HG02943 (cell line): ENCODE results near the gene MYO16.
A peak's percentile ranks its signal among the peaks of the same experiment; 100 is the strongest.

Experiments used
- ATAC-seq: cut with Tn5 transposase; IDR thresholded peaks from one replicate; pipeline ENCODE4 v1.9.1; 2021; ENCODE audit warnings: mild to moderate bottlenecking, low read depth, moderate library complexity; ENCODE audit not compliant: unreplicated experiment

MYO16 gene

DNA sequence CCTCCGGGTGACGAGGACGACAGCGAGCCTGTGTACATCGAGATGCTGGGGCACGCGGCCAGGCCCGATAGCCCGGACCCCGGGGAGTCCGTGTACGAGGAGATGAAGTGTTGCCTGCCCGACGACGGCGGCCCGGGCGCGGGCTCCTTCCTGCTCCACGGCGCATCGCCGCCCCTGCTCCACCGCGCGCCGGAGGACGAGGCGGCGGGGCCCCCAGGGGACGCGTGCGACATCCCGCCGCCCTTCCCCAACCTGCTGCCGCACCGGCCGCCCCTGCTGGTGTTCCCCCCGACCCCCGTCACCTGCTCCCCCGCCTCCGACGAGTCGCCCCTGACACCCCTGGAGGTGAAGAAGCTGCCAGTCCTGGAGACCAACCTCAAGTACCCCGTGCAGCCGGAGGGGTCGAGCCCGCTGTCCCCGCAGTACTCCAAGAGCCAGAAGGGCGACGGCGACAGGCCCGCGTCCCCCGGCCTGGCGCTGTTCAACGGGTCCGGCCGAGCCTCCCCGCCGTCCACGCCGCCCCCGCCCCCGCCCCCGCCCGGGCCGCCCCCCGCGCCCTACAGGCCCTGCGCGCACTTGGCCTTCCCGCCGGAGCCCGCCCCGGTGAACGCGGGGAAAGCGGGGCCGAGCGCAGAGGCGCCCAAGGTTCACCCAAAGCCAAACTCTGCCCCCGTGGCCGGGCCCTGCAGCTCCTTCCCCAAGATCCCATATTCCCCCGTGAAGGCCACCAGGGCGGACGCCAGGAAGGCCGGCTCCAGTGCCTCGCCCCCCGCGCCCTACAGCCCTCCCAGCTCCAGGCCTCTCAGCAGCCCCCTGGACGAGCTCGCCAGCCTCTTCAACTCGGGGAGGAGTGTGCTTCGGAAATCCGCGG lies 511.3 kb downstream of the MYO16 start:
- ATAC-seq = no peak

DNA sequence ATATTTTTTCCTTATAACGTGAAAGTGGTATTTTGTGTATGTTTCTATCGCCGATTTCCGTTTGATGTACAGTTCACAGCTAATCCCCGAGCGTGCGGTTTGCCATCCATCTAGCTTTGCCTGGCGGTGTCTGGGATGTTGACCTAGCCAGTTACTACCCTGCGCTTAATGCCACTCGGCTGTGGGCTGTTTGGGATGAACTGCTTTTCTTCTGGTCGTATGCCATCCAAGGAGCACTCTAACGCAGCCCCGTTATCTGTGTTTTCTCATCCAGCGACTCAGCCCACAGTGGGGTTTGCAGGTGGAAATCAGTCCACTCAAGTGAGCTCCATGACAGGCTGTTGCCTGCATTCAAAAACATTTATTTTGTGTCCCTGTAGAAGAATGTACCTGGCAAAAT lies 512.3 kb downstream of the MYO16 start:
- no peak for ATAC-seq

DNA sequence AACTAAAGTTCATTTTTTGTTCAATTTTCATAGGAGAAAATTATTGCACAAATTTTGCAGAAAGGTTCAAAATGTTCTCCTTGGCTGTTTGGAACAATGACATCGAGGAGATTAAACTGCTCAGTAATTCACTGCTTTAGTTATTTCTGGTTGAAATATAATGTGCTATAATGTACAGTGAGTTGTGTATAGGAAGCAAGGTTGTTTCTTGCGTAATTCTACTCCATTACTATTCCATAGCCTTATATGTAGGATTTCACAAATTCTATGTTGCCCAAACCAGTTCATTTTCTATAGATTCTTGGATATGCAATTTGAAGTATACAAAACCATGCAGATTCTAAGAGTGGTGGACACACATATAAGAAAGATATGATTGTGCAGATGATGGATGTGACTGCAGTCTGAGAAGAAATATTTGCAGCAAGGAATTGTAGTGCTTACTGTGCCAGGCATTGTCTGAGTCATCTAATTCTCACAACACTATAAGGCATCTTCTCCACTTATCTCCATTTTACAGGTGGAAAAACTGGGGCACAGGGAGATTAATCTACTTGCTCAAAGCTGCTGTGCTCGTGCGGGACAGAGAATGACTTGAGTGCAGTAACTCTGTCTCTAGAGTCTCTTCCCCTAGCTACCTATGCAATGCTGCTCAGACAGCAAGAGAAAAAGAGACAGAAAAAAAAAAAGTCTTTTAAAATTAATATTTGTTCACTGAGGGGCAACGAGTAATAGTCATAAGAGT lies 515.5 kb downstream of the MYO16 start:
- no peak for ATAC-seq

DNA sequence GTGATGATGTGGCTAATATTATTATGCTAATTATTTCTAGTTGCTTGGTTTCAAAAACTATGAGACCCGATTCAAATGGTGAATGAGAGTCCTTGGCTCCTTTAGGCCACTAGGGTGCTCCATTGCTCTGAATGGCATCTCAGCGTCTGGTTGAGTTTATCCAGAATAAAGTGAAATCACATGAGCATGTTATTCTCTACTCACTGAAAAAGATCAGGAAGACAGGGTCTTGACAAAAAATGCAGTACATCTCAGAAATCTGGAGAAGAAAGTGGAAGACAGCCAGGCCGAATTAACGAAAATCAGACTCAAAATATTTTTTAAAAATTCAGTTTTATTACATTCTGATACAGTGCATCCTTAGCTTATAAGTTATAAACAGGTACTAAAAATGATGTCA lies 516.2 kb downstream of the MYO16 start:
- ATAC-seq = peak; percentile 85

DNA sequence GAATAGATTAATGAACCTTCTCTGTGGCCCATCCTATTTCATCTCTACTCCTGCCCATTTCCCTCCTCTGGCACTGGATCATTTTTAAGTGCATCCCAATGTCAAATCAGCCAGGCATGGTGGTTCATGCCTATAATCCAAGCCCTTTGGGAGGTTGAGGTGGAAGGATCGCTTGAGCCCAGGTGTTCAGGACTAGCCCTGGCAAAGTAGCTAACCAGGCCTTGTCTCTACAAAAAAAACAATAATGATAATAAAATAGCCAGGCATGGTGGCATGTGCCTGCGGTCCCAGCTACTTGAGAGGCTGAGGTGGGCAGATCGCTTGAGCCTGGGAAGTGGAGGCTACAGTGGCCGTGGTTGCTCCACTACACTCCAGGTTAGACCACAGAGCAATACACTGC lies 517.0 kb downstream of the MYO16 start:
- ATAC-seq = no peak

DNA sequence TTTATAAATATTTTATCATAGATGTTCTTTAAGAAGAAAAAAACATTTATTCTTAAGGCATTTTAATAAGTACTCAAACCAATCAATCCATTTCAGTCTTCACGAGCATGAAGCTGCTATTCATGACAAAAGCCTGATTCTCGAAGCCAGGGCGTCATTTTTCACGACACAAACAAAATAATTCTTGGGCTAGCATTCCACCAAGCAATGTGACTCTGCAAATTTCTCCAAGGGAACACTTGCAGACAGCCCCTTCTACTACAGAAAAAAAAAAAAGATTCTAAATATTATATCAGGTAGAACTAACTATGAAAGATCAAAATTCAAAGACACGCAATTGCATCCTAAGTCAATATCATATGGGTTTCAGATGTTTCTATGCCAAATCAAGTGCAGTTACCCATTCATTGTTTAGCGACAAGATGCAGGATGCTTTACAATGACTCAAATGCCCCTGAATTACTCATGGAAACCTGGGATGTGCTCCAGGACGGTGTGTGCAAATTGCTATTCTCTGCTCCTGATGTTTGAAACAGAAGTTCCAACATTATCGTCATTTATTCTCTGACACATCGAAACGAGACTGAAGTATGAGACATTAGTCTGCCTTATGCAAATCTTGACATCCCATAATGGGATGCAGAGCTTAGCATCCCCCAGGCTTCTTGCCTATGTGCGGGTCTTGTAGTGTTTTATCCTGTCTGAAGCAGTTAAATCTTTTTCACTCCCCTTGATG lies 517.7 kb downstream of the MYO16 start:
- ATAC-seq = no peak

DNA sequence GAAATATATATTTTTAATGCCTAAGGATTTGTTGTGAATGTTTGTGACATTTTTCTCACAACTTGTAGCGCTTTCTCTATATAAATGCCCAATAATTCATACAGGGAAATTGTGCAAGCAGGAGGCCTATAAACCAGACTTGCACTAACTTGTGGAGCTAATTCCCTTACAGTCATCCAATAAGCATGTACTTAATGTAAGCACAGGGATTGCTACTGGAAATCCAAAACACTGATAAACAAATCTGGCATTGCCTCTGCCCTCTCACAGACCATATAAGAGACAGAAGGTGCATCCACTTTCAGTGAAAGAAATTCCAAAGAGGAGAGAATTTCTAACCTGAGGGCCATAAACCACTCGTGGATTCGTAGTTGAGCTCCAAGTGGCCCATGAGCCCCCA lies 518.8 kb downstream of the MYO16 start:
- no peak for ATAC-seq

DNA sequence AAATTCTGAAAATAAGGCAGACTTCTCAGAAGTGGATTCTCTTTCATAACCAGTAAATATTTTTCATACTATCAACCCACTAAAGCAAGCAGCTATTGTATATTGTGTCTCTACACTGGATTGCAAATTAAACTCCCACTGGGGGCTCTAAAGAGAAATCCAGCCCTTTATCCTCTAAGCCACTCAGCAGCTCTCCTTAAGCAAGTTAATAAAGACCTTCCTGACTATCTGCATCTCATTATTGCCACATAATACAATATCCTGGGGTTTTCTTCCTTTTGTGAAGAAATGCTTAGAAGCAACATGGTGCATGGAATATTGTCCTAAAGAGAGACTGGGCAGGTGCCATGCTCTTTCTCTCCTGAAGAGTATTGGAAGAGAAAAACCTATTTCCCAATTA lies 521.3 kb downstream of the MYO16 start:
- ATAC-seq = no peak

DNA sequence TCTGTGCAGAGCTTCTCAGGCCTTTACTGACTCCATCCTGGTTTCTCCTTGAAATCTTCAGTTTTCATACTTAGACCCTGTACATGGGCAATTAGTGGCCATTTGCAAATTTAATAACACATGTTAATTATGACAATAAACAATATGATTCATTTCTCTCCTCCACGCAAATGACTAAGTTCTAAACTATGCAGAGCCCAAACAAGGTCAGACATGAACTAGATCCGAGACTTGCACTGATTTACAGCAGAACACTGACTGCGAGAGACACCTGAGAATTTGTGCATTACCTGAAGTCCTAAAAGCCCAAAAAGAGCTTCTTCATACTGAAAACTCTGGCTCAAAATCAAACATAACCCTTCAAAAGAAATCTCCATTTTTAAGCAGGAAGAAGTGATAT lies 521.8 kb downstream of the MYO16 start:
- ATAC-seq = no peak

DNA sequence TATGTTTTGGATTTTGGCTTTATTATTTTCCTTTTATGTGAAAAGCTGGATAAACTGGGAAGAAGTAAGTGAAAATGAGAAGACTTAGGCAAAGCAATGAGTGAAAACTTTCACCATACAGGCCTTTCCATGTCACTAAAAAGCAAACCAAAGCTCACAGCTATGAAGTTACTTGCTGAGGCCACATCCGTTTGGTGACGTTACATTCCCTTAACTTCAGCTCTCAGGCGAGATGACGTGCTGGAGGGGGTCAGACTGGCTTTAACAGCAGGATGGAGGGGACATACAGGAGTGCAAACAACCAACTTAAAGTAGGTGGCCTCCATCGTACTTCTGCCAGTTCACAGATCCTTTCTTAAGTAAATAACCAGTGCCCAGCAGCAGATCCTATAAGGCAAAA lies 522.3 kb downstream of the MYO16 start:
- ATAC-seq = no peak

DNA sequence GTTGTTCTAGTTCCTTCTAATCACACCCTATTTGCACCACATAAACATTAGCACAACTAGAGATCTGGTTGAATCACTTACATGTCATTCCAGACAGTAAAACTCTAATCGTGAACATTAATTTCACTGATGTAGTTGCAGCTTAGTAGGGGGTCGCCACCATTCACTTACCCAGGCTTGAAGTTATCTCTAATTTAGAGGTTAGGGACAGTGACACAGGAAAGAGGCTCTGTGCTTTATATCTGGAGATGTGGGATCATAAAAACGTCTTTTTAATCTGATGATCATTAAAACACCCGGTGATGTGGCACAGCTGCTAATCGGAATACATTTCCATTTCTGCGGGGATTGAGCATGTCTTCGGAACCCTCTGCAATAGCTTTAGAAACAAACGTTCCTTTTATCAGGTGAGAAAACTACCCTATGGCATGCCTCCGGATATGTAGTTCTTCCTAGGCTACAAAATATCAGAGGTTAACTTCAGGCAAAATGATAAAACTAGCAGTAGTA lies 523.0 kb downstream of the MYO16 start:
- no peak for ATAC-seq

DNA sequence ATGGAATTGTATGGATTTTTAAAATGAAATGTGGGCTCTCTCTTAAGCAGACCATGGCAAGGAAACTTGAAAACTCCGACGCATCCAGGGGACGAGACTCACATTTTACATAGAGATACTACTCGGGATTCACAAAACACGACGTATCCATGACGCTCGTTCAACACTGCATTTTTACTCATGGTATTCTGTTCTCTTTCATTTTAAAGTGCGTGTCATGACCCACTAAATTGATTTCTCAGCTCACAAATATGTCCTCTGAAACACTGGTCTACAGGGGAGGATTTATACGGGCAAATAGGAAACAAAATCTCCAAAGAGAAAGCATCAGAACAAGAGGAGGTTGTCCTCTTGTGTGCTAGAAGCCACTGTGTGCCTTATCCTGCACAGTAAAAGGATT lies 523.5 kb downstream of the MYO16 start:
- ATAC-seq = no peak

DNA sequence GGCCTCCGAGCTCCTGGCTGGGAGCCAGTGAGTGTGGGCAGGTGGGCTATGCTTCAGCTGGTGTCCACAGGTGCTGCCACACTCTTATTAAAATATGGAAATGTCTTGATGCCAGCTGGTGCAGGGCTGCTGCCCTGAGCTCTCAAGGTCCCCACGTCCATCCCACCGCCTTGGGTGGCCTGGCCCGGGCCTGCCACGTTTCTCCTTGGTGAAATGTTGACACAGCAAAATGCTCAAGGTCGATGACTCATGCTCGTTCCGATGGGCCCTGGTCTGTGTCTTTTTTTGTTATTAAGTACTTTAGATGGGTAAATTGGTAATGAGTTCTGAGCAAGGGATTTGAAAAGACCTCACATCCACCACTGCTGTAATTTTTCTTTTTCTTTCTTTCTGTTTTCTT lies 524.7 kb downstream of the MYO16 start:
- ATAC-seq = no peak

DNA sequence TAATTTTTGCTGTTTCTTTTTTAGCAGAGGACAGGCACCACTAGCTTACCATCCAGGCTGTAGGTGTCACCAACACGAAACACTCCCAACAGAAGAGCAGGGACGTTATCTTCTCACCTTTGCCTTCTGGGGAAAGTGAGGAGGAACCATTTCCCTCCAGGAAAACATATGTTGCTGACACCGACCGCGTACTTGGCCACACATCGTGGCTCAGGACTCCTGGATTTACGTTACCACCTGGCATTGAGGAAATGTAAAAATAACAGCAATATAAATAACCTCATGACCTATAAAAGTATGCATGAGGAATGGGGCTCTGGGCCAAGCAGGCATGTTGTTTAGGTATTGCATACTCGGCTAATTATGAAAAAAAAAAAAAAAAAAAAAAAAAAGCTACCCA lies 525.1 kb downstream of the MYO16 start:
- no peak for ATAC-seq

DNA sequence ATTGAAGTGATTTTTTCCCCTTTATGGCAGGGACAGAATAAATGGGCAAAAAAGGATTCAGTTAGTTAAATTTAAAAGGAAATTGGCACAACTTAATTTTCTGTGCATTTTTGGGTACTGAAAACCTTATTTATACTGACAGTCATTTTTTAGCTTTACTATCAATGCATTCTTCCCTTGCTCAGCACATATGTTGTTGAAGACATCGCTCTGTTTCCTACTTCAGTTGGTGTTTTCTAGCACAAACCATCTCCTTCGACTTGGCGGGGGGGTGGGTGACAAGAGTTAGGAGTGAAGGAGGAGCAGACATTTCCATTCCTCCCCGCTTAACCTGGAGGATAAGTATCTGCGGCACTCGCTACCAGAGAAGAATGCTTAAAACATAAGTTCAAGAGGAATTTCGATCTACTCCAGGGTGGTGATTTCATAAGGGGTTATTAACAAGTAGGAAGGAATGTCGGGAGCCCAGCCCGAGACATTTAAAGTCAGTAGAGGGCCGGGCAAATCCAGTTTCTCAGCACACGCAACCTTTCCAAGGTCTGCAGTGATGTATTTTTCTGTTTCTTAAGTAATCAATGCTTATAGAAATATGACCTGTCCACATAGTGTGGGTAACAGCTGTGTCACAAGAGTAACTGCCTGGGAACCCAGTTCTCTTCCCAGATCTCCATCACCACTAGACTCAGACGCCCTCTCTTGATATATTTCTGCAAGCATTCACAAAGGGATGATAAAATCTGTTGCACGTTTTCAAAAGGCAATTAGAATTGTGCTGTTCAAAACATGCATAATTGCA lies 525.8 kb downstream of the MYO16 start:
- no peak for ATAC-seq

DNA sequence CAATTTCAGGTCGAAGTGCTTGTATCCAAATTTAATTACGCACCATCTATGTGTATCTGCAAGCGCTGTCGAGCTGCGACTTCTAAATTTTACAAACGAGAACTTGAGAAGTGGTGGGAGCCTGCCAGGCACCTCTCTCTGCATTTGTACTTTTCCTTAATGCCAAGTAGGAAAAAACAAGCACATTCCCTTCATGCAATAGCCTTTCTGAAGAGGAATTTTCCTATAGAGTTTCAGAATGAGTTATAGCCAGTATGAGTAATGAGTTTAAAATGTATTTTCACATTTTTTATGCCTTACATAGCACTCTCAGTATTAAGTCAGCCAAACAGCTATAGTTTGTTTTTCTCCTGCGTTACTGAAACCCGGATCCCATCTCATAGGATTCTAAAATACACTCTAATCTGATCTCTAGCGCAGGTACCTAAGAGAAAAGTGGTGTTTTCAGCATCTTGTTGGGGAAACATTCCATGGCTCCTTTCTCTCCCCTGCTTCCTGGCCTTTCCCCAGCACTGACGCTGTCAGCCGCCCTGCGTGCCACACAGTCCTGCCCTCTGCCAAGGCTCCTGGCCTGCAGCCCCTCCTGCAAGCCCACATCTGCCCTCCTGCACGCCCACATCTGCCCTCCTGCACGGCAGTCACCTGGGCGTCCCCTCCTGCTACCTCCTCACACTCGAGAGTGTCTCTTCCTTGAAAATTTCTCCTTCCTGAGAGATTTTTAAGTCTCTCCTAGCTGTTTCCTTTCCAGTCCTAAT lies 526.9 kb downstream of the MYO16 start:
- ATAC-seq = no peak

DNA sequence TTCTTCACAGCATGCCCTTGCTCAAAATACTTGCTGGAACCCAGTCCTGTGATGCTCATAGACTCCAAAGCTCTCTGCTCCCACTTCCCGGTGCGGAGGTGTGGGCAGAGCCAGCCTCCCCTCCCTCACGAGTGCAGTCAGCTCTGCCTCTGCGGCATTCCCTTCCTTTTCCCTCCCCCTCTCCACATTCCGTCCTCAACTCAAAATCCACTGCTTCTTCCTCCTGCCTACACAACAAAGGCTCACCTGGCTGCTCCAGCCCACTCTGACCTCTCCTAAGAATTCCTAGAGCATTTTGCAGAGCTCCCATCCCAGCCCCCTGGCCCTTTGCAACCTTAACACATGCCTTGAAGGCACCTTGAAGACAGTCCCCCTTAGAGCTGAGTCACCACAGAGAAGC lies 527.9 kb downstream of the MYO16 start:
- no peak for ATAC-seq

DNA sequence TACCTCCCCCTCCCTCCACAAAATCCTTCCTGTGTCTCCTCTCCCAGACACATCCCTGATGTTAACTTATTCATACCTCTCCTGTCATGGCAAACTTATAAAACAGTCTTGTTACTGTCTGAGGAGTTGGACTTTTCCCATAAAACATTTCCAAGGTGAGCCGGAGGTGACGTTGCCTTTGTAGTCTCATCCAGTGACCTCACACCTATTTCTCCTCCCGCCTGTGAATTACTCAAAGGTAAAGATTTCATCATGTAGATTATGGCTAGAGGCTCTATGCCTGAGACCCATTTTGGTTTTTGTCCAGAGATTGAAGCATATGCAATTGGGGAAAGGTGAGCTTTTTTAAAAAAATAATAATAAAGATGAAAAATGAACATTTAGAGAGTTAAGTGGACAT lies 529.0 kb downstream of the MYO16 start:
- ATAC-seq = no peak

DNA sequence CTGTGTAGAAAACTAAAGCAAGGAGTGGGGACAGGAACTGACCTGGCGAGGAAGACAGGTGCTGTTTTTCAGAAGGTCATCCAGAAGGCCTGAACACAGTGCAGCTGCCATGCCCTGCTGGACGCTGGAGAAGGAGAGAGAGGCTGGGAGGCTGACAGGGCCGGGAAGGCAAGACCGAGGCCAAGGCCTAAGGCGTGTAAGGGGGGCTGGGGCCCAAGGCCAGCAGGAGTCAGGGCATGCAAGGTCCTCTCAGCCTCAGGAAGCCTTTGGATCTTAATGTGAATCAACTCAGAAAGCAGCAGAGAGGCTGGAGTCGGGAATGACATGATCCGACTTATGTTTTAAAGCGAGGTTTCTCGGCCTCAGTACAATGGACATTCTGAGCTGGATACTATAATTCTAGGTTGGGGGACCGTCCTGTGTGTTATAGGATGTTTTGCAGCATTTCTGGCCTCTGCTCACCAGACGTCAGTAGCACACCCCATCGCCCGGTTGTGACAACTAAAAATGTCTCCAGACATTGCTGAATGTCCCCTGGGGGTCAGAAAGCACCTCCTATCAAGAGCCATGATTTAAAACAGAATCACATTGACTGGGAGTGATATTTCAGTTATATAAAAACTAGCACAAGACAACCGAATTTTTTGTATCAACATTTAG lies 530.4 kb downstream of the MYO16 start:
- ATAC-seq = no peak
